ENCODE data around the gene PTCRA. TPM values are rescaled to one million over a fixed set of nuclear protein-coding genes. Genes with fewer than 3 reads are reported as not detected.

The PTCRA gene
- total RNA-seq, 1 donor from 2014 or later = not detected

GRCh38 chr6:42937548-42938427 lies 21.9 kb downstream of the PTCRA start:
- Mint-ChIP-seq H3K27ac (no peak overlapping the region), H3K4me3 (no peak overlapping the region), H3K27me3 (no peaks in the 10 kb centered on the region), H3K36me3 (ENCODE audit: low read depth) (peaks cover 90% of the 10 kb centered on the region), H3K9me3 (no peaks in the 10 kb centered on the region), H3K4me1 (peaks cover 41% of the 10 kb centered on the region)
- no peak for ATAC-seq (ENCODE audit: low read depth)
- POLR2A ChIA-PET = interaction anchor here (0.5 to 3.1 kb wide), 4 partner anchors 8 to 57 kb away, joined by 3 to 23 read pairs (median 5); partner anchors contain the start of gene CNPY3
- no peak for DNase-seq
- TF ChIP-seq, protein P1, sequence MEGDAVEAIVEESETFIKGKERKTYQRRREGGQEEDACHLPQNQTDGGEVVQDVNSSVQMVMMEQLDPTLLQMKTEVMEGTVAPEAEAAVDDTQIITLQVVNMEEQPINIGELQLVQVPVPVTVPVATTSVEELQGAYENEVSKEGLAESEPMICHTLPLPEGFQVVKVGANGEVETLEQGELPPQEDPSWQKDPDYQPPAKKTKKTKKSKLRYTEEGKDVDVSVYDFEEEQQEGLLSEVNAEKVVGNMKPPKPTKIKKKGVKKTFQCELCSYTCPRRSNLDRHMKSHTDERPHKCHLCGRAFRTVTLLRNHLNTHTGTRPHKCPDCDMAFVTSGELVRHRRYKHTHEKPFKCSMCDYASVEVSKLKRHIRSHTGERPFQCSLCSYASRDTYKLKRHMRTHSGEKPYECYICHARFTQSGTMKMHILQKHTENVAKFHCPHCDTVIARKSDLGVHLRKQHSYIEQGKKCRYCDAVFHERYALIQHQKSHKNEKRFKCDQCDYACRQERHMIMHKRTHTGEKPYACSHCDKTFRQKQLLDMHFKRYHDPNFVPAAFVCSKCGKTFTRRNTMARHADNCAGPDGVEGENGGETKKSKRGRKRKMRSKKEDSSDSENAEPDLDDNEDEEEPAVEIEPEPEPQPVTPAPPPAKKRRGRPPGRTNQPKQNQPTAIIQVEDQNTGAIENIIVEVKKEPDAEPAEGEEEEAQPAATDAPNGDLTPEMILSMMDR (IDR thresholded peaks at IDR 0.05) = no peak
- intact Hi-C loops (cut with micrococcal nuclease) = no loop called here
- CTCF ChIA-PET = interaction anchor here (0.6 kb wide), 1 partner anchor 24 kb away, joined by 3 read pairs; no protein-coding TSS in a partner anchor

DNA sequence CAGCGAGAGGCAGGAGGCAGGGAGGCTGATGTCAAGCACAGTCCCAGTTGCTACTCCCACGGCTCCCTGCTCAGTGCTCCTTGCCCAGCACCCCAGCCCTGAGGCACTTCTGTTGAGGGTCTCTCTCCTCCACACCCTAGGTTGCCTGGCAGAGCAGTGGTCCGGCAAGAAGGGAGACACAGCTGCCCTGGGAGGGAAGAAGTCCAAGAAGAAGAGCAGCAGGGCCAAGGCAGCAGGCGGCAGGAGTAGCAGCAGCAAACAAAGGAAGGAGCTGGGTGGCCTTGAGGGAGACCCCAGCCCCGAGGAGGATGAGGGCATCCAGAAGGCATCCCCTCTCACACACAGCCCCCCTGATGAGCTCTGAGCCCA lies 22.6 kb downstream of the PTCRA start:
- TF ChIP-seq, protein P1 (IDR thresholded peaks at IDR 0.05) = no peak
- Mint-ChIP-seq H3K4me3 (no peak overlapping the region), H3K36me3 (ENCODE audit: low read depth) (peaks cover 88% of the 10 kb centered on the region), H3K4me1 (peaks cover 35% of the 10 kb centered on the region), H3K27ac (no peak overlapping the region), H3K27me3 (no peaks in the 10 kb centered on the region), H3K9me3 (no peaks in the 10 kb centered on the region)
- DNase-seq (no peak), ATAC-seq (ENCODE audit: low read depth) (no peak)
- intact Hi-C loops (cut with micrococcal nuclease) = no loop called here
- CTCF ChIA-PET = no interaction called here
- POLR2A ChIA-PET = interaction anchor here (0.8 to 3.1 kb wide), 2 partner anchors 9 to 43 kb away, joined by 3 to 23 read pairs; partner anchors contain the start of gene CNPY3

- Mint-ChIP-seq H3K9me3 (no peaks in the 10 kb centered on the region), H3K4me1 (peaks cover 28% of the 10 kb centered on the region), H3K27me3 (no peaks in the 10 kb centered on the region), H3K27ac (no peak overlapping the region), H3K36me3 (ENCODE audit: low read depth) (peaks cover 89% of the 10 kb centered on the region), H3K4me3 (no peak overlapping the region)
- POLR2A ChIA-PET = interaction anchor here (0.8 to 3.2 kb wide), 3 partner anchors 10 to 42 kb away, joined by 3 to 23 read pairs (median 12); partner anchors contain the start of genes CNPY3 and PEX6
- CTCF ChIA-PET = no interaction called here
- intact Hi-C loops (cut with micrococcal nuclease) = no loop called here
- DNase-seq (no peak), ATAC-seq (ENCODE audit: low read depth) (no peak)
- TF ChIP-seq, protein P1 (IDR thresholded peaks at IDR 0.05) = no peak
Measured at GRCh38 chr6:42938987-42939809, 23.3 kb downstream of the PTCRA start.

GRCh38 chr6:42939810-42940167 lies 23.9 kb downstream of the PTCRA start:
- peaks cover 89% of the 10 kb centered on the region for H3K36me3 Mint-ChIP-seq (ENCODE audit: low read depth)
- ATAC-seq (ENCODE audit: low read depth) = no peak
- peaks cover 22% of the 10 kb centered on the region for H3K4me1 Mint-ChIP-seq
- intact Hi-C loops (cut with micrococcal nuclease) = no loop called here
- TF ChIP-seq, protein P1 (IDR thresholded peaks at IDR 0.05) = no peak
- no peak overlapping the region for H3K27ac Mint-ChIP-seq
- no peaks in the 10 kb centered on the region for H3K27me3 Mint-ChIP-seq
- no peaks in the 10 kb centered on the region for H3K9me3 Mint-ChIP-seq
- CTCF ChIA-PET = no interaction called here
- no peak overlapping the region for H3K4me3 Mint-ChIP-seq
- POLR2A ChIA-PET = interaction anchor here (1.3 to 3.2 kb wide), 3 partner anchors 10 to 40 kb away, joined by 4 to 23 read pairs (median 12); partner anchors contain the start of genes CNPY3 and PEX6
- DNase-seq = no peak

All from activated B cell treated with CpG ODN at 0.5 μM for 24 hours (primary cell).